Gastrocnemius medialis (tissue), 4 donors: ENCODE measurements around the gene CYSLTR2. TPM values are rescaled to one million over a fixed set of nuclear protein-coding genes. Genes with fewer than 3 reads are reported as not detected.

ENCODE experiments used
- ATAC-seq, 2 donors: fragments of 150-250 bp; one replicate each; pipeline ENCODE4 v1.9.1; 2016
- DNase-seq, 2 donors: peaks; one replicate each; pipeline ENCODE4 v3.0.0-alpha.2; 2019
- H3K27ac ChIP-seq, 4 donors: fragments of 200-600 bp; sonication (generic); 1 replicate in 1 of 4; 2 replicates in 3 of 4; pipeline ENCODE4 v1.5.1; 2016 to 2018; ENCODE audit warnings: mild to moderate bottlenecking in 2 of 4, moderate library complexity in 1 of 4
- H3K27me3 ChIP-seq, 3 donors: fragments of 200-600 bp; sonication (generic) in 2 of 3; 1 replicate in 1 of 3; 2 replicates in 2 of 3; pipeline versions ENCODE4 v1.5.1 to v1.6.0; 2016 to 2019; ENCODE audit warnings: mild to moderate bottlenecking in 1 of 3, moderate library complexity in 1 of 3
- H3K36me3 ChIP-seq, 2 donors: fragments of 200-600 bp; sonication (generic) in 1 of 2; one replicate each; pipeline ENCODE4 v1.5.1; 2017 to 2018
- H3K4me1 ChIP-seq, 2 donors: fragments of 200-600 bp; sonication (generic) in 1 of 2; one replicate each; pipeline ENCODE4 v1.5.1; 2016 to 2017; ENCODE audit warnings: mild to moderate bottlenecking in 2 of 2
- H3K4me3 ChIP-seq, 4 donors: fragments of 200-600 bp; sonication (generic) in 3 of 4; 1 replicate in 1 of 4; 2 replicates in 3 of 4; pipeline ENCODE4 v1.5.1; 2016 to 2019; ENCODE audit warnings: mild to moderate bottlenecking in 2 of 4
- H3K9me3 ChIP-seq, 3 donors: fragments of 200-600 bp; sonication (generic) in 2 of 3; 1 replicate in 1 of 3; 2 replicates in 2 of 3; pipeline ENCODE4 v1.5.1; 2016 to 2019
- CTCF ChIP-seq, 5 experiments: fragments of 450-650 bp in 3 of 5; fragments of 200-600 bp in 2 of 5; sonication (generic) in 2 of 5; IDR thresholded peaks in 4 of 5; conservative IDR thresholded peaks in 1 of 5; 1 replicate in 4 of 5; 2 replicates in 1 of 5; pipeline ENCODE4 v1.5.1; 2016 to 2019; ENCODE audit warnings: antibody characterized with exemption in 5 of 5, mild to moderate bottlenecking in 3 of 5, moderate library complexity in 3 of 5
- POLR2A ChIP-seq, 2 donors: fragments of 450-650 bp; IDR thresholded peaks; one replicate each; pipeline ENCODE4 v1.6.1; 2017; ENCODE audit warnings: antibody characterized with exemption in 2 of 2, mild to moderate bottlenecking in 2 of 2, moderate library complexity in 2 of 2
- in situ Hi-C, 4 donors: fragments of 200-750 bp; cut with MboI; loops; one replicate each; pipeline versions ENCODE4 v1.15.0 to v1.8.0; 2017; ENCODE audit warnings: low sequenced_read_pairs in 4 of 4
- intact Hi-C: fragments of 100-400 bp; cut with DNase I; formaldehyde crosslinking; loops from one replicate; pipeline ENCODE4 v1.15.1; 2023; ENCODE audit warnings: low total_unique reads
- total RNA-seq, 4 donors: library from RNA; depleted of rRNA; stranded (reverse); fragments of >200 nt; gene quantifications; one replicate each; pipeline versions ENCODE4 v1.1.0 to v1.2.3, GENCODE V29; 2016

The CYSLTR2 gene
- total RNA-seq, 4 donors from 2014 or later, result 0.09 to 0.10 TPM; not detected in 2

GRCh38 chr13:48710160-48710559 lies 56.4 kb downstream of the CYSLTR2 start:
- no peak for ATAC-seq
- intact Hi-C loops, result no loop called here

DNA sequence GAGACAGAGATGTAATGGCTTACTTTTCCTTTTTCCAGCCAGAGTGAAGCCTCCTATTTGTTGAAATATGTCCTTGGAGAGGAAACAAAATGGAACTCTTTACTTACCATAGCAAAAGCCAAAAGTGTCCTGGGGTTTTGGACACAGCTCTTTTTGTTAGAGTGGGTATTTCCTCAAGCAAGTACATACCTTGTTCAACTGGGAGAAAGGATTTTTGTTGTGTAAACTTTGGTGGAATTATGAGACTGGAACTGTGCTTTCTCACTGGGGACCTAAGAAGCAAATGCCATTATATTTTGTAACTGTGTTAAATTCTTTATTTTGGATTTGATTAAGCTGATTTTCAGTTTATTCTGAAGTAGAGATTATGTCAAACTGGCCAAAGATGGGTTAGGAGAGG lies 58.4 kb downstream of the CYSLTR2 start:
- ATAC-seq (no peak), DNase-seq (no peak)
- Histone ChIP-seq H3K9me3 (peaks cover 0 to 4% (median 0%) of the 10 kb centered on the region in 3 donors), H3K36me3 (no peaks in the 10 kb centered on the region), H3K27me3 (no peaks in the 10 kb centered on the region), H3K4me3 (no peak overlapping the region), H3K27ac (no peak overlapping the region), H3K4me1 (no peaks in the 10 kb centered on the region)
- intact Hi-C loops (no loop called here), in situ Hi-C loops (no loop called here)
- no peak for TF ChIP-seq POLR2A (IDR thresholded peaks at IDR 0.05)
- no peak for TF ChIP-seq CTCF (IDR thresholded peaks at IDR 0.05 in 4 of 5, conservative IDR thresholded peaks at IDR 0.05 in 1 of 5)

More at GRCh38 chr13:48710160-48710559, 56.4 kb downstream of the CYSLTR2 start:
- Histone ChIP-seq H3K27me3 (no peaks in the 10 kb centered on the region), H3K4me3 (no peak overlapping the region), H3K27ac (no peak overlapping the region), H3K9me3 (no peaks in the 10 kb centered on the region), H3K36me3 (no peaks in the 10 kb centered on the region), H3K4me1 (no peaks in the 10 kb centered on the region)
- TF ChIP-seq POLR2A (IDR thresholded peaks at IDR 0.05) (no peak), CTCF (IDR thresholded peaks at IDR 0.05 in 4 of 5, conservative IDR thresholded peaks at IDR 0.05 in 1 of 5) (no peak)
- in situ Hi-C loops, result no loop called here
- DNase-seq, result no peak

DNA sequence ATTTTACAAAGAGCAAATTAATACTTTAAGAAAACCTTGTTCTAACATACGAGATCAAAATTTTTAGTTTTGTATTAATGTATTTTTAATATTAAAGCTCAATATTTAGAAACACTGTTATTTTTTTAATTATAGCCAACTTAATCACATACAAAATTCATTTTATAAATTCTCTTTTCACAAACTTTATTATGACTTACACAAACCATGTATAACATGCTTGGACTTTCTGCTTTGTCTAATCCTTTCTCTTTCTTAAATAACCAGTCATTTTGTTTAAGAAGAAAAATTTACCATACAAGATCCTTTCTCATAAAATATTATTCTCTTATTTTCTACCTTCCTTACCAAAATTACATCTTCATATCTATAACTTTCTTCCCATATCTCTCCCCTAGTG lies 62.2 kb downstream of the CYSLTR2 start:
- no peaks in the 10 kb centered on the region for H3K36me3 ChIP-seq
- no peak overlapping the region for H3K27ac ChIP-seq
- no peaks in the 10 kb centered on the region for H3K27me3 ChIP-seq
- in situ Hi-C loops, result no loop called here
- no peak overlapping the region for H3K4me3 ChIP-seq
- no peak for ATAC-seq
- TF ChIP-seq POLR2A (IDR thresholded peaks at IDR 0.05) (no peak), CTCF (IDR thresholded peaks at IDR 0.05 in 4 of 5, conservative IDR thresholded peaks at IDR 0.05 in 1 of 5) (no peak)
- H3K9me3 ChIP-seq, result peaks cover 0 to 4% (median 0%) of the 10 kb centered on the region in 3 donors
- no peak for DNase-seq
- intact Hi-C loops, result no loop called here
- H3K4me1 ChIP-seq, result no peaks in the 10 kb centered on the region

- ATAC-seq (no peak), DNase-seq (no peak)
- in situ Hi-C loops, result no loop called here
- TF ChIP-seq POLR2A (IDR thresholded peaks at IDR 0.05), result no peak
- TF ChIP-seq CTCF (IDR thresholded peaks at IDR 0.05 in 4 of 5, conservative IDR thresholded peaks at IDR 0.05 in 1 of 5), result no peak
- Histone ChIP-seq H3K36me3 (no peaks in the 10 kb centered on the region), H3K27ac (no peak overlapping the region), H3K4me3 (no peak overlapping the region), H3K4me1 (no peaks in the 10 kb centered on the region), H3K9me3 (peaks cover 0 to 4% (median 0%) of the 10 kb centered on the region in 3 donors), H3K27me3 (no peaks in the 10 kb centered on the region)
- intact Hi-C loops, result no loop called here
These were observed 66.9 kb downstream of the CYSLTR2 start for GRCh38 chr13:48720621-48721020.

- H3K9me3 ChIP-seq, result no peaks in the 10 kb centered on the region
- no peak overlapping the region for H3K27ac ChIP-seq
- DNase-seq, result no peak
- no peak for ATAC-seq
- no peak overlapping the region for H3K4me3 ChIP-seq
- in situ Hi-C loops (no loop called here), intact Hi-C loops (no loop called here)
- H3K36me3 ChIP-seq, result no peaks in the 10 kb centered on the region
- no peaks in the 10 kb centered on the region for H3K27me3 ChIP-seq
- TF ChIP-seq CTCF (IDR thresholded peaks at IDR 0.05 in 4 of 5, conservative IDR thresholded peaks at IDR 0.05 in 1 of 5) (no peak), POLR2A (IDR thresholded peaks at IDR 0.05) (no peak)
- H3K4me1 ChIP-seq, result no peaks in the 10 kb centered on the region
These were observed 69.4 kb downstream of the CYSLTR2 start for GRCh38 chr13:48723168-48723567.
